K562 (cell line): Measurements from ENCODE around the gene PI4K2A. TPM values are rescaled to one million over a fixed set of nuclear protein-coding genes. Genes with fewer than 3 reads are reported as not detected.
A peak's percentile ranks its signal among the peaks of the same experiment; 100 is the strongest.

ENCODE experiments used
- FOXP1 ChIP-seq: sonication (generic); formaldehyde crosslinking; IDR thresholded peaks from 2 replicates; pipeline ENCODE4 v1.8.0; 2022; ENCODE audit warnings: mild to moderate bottlenecking, missing genetic modification reagents
- HDAC1 ChIP-seq, 2 experiments: fragments of 450-650 bp; IDR thresholded peaks; 2 replicates each; pipeline ENCODE4 v1.6.1; 2016 to 2017; ENCODE audit warnings: inconsistent platforms in 1 of 2, mild to moderate bottlenecking in 1 of 2, moderate library complexity in 1 of 2
- NR3C1 ChIP-seq: sonication (generic); formaldehyde crosslinking; IDR thresholded peaks from 2 replicates; pipeline ENCODE4 v1.8.1; 2022; ENCODE audit warnings: missing genetic modification reagents
- POLR2G ChIP-seq: fragments of 200-400 bp; formaldehyde crosslinking; IDR thresholded peaks from 2 replicates; pipeline ENCODE4 v1.6.1; 2017; ENCODE audit warnings: low read depth, mild to moderate bottlenecking, antibody characterized with exemption, low read length, moderate library complexity
- PYGO2 ChIP-seq: fragments of 450-650 bp; IDR thresholded peaks from 2 replicates; pipeline ENCODE4 v1.6.1; 2016; ENCODE audit warnings: mild to moderate bottlenecking, missing genetic modification characterization, moderate library complexity, missing compliant biosample characterization
- SMAD3 ChIP-seq: fragments of 450-650 bp; formaldehyde crosslinking; conservative IDR thresholded peaks from 2 replicates; pipeline ENCODE4 v1.4.0; 2020; ENCODE audit warnings: mild to moderate bottlenecking
- SMARCA5 ChIP-seq: fragments of 450-650 bp; IDR thresholded peaks from 2 replicates; pipeline ENCODE4 v1.6.1; 2016
- SMARCB1 ChIP-seq: IDR thresholded peaks from 2 replicates; pipeline ENCODE4 v1.6.1; 2011; ENCODE audit warnings: improper control_type of control experiment, low read depth; ENCODE audit not compliant: insufficient read length
- SMARCE1 ChIP-seq: fragments of 450-650 bp; IDR thresholded peaks from 2 replicates; pipeline ENCODE4 v1.7.1; 2016; ENCODE audit warnings: mild to moderate bottlenecking
- STAG1 ChIP-seq: sonication (generic); formaldehyde crosslinking; IDR thresholded peaks from 2 replicates; pipeline ENCODE4 v1.5.0; 2020; ENCODE audit warnings: missing genetic modification reagents, borderline replicate concordance
- TAF1 ChIP-seq: IDR thresholded peaks from 2 replicates; pipeline ENCODE4 v1.6.1; 2011; ENCODE audit warnings: mild to moderate bottlenecking, low read length, moderate library complexity; ENCODE audit not compliant: insufficient read depth, control insufficient read depth, severe bottlenecking; ENCODE audit errors: extremely low read depth
- TEAD2 ChIP-seq: fragments of 450-650 bp; IDR thresholded peaks from 2 replicates; pipeline ENCODE4 v1.6.1; 2016; ENCODE audit warnings: missing genetic modification characterization, control low read depth, missing compliant biosample characterization
- YY1 ChIP-seq, 3 experiments: IDR thresholded peaks; 2 replicates each; pipeline ENCODE4 v1.6.1; 2011; ENCODE audit warnings: low read length in 2 of 3, mild to moderate bottlenecking in 2 of 3, moderate library complexity in 2 of 3, borderline replicate concordance in 1 of 3, control low read depth in 1 of 3, low read depth in 1 of 3; ENCODE audit not compliant: insufficient read depth in 3 of 3, insufficient replicate concordance in 2 of 3, control insufficient read depth in 1 of 3, insufficient read length in 1 of 3; ENCODE audit errors: extremely low read depth in 1 of 3
- ZNF143 ChIP-seq: sonication (generic); formaldehyde crosslinking; IDR thresholded peaks from 2 replicates; pipeline ENCODE4 v1.9.0; 2022; ENCODE audit warnings: mild to moderate bottlenecking, missing genetic modification reagents
- ZNF586 ChIP-seq: fragments of 450-650 bp; formaldehyde crosslinking; conservative IDR thresholded peaks from 2 replicates; pipeline ENCODE4 v1.4.0; 2020; ENCODE audit warnings: mild to moderate bottlenecking, moderate library complexity
- polyA plus RNA-seq, 8 experiments: library from polyadenylated mRNA; depleted of rRNA in 4 of 8; stranded (reverse) in 5 of 8; unstranded in 3 of 8; fragments of >200 nt; fragmentation: Nextera tagmentation in 2 of 8; fragmentation: Illumina TruSeq in 1 of 8; extraction: Ambion mirVana in 2 of 8; extraction: Trizol in 1 of 8; gene quantifications; 2 replicates each; pipeline versions ENCODE4 v1.2.1 to v1.2.3, GENCODE V29; 2011 to 2014; ENCODE audit warnings: inconsistent platforms in 1 of 8, missing spikeins in 1 of 8
- total RNA-seq, 7 experiments: library from RNA; depleted of rRNA in 6 of 7; stranded (reverse); fragments of >200 nt in 6 of 7; fragmentation: Illumina TruSeq in 2 of 7; extraction: Trizol in 2 of 7; gene quantifications; 2 replicates each; pipeline versions ENCODE4 v1.2.1 to v1.2.3, GENCODE V29; 2011 to 2021; ENCODE audit warnings: low replicate concordance in 1 of 7
- TF ChIP-seq, protein P1 (sequence below), 2 experiments: fragments of 450-650 bp; IDR thresholded peaks; 2 replicates each; pipeline ENCODE4 v1.6.1; 2016
- TF ChIP-seq, protein P2 (sequence below): fragments of 450-650 bp; formaldehyde crosslinking; IDR thresholded peaks from 2 replicates; pipeline ENCODE4 v1.4.0; 2022; ENCODE audit warnings: missing genetic modification characterization
- TF ChIP-seq, protein P3 (sequence below): sonication (generic); formaldehyde crosslinking; IDR thresholded peaks from 2 replicates; pipeline ENCODE4 v1.8.1; 2023; ENCODE audit warnings: mild to moderate bottlenecking, missing genetic modification reagents
- TF ChIP-seq, protein P4 (sequence below): fragments of 250-450 bp; sonication (Bioruptor Pico); IDR thresholded peaks from 2 replicates; pipeline ENCODE4 v1.5.0; 2021
- TF ChIP-seq, protein P5 (sequence below): fragments of 450-650 bp; IDR thresholded peaks from 2 replicates; pipeline ENCODE4 v1.6.1; 2014; ENCODE audit warnings: low read depth, mild to moderate bottlenecking, moderate library complexity, borderline replicate concordance

The PI4K2A gene
- total and polyA plus RNA-seq, 9 of the 15 experiments (the other 6 are each of a cell fraction or from before 2014, with no cell fraction given) = 4.4 to 28.4 (median 16.5) TPM

DNA sequence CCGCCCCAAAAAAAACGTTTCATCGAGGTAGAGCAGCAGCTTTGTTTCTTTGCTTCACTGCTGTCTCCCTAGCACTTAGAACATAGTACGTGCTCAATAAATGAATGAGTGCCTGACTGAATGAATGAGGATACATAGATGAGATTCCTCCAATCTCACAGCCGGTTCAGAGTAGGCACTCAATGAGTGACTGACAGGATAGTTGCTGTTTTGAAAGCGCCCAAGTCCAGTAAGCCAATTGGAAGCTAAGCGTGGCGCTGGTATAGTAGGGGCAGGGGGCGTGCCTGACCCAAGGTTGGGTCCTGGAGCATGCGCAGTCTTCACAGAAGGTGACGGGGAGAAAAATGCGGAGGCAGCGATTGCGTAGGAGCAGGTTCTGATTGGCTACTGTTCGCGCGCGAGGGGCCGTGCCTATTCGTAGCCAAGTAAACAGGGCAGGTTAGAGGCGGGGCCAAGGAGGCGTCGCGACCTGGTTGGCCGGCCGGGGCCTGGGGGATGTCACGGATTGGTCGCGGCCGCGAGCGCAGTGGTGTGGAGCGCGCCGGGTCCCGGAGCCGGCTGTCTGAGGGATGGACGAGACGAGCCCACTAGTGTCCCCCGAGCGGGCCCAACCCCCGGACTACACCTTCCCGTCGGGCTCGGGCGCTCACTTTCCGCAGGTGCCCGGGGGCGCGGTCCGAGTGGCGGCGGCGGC lies at the start of gene PI4K2A (continued):
- no peak for TF ChIP-seq SMAD3
- 0 out of 2 replicates have a peak, but pooled peaks have one; percentile 34 for TF ChIP-seq SMARCA5
- TF ChIP-seq, protein P1, sequence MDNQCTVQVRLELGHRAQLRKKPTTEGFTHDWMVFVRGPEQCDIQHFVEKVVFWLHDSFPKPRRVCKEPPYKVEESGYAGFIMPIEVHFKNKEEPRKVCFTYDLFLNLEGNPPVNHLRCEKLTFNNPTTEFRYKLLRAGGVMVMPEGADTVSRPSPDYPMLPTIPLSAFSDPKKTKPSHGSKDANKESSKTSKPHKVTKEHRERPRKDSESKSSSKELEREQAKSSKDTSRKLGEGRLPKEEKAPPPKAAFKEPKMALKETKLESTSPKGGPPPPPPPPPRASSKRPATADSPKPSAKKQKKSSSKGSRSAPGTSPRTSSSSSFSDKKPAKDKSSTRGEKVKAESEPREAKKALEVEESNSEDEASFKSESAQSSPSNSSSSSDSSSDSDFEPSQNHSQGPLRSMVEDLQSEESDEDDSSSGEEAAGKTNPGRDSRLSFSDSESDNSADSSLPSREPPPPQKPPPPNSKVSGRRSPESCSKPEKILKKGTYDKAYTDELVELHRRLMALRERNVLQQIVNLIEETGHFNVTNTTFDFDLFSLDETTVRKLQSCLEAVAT (IDR thresholded peaks at IDR 0.05) = no peak
- peak; percentile 63 for TF ChIP-seq TAF1
- TF ChIP-seq, protein P2, sequence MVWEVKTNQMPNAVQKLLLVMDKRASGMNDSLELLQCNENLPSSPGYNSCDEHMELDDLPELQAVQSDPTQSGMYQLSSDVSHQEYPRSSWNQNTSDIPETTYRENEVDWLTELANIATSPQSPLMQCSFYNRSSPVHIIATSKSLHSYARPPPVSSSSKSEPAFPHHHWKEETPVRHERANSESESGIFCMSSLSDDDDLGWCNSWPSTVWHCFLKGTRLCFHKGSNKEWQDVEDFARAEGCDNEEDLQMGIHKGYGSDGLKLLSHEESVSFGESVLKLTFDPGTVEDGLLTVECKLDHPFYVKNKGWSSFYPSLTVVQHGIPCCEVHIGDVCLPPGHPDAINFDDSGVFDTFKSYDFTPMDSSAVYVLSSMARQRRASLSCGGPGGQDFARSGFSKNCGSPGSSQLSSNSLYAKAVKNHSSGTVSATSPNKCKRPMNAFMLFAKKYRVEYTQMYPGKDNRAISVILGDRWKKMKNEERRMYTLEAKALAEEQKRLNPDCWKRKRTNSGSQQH (CRISPR knock-in tag) = no peak
- TF ChIP-seq TEAD2 (tag) = no peak
- TF ChIP-seq, protein P3, sequence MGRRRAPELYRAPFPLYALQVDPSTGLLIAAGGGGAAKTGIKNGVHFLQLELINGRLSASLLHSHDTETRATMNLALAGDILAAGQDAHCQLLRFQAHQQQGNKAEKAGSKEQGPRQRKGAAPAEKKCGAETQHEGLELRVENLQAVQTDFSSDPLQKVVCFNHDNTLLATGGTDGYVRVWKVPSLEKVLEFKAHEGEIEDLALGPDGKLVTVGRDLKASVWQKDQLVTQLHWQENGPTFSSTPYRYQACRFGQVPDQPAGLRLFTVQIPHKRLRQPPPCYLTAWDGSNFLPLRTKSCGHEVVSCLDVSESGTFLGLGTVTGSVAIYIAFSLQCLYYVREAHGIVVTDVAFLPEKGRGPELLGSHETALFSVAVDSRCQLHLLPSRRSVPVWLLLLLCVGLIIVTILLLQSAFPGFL (CRISPR knock-in tag) = no peak
- TF ChIP-seq, protein P4, sequence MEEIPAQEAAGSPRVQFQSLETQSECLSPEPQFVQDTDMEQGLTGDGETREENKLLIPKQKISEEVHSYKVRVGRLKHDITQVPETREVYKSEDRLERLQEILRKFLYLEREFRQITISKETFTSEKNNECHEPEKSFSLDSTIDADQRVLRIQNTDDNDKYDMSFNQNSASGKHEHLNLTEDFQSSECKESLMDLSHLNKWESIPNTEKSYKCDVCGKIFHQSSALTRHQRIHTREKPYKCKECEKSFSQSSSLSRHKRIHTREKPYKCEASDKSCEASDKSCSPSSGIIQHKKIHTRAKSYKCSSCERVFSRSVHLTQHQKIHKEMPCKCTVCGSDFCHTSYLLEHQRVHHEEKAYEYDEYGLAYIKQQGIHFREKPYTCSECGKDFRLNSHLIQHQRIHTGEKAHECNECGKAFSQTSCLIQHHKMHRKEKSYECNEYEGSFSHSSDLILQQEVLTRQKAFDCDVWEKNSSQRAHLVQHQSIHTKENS (CRISPR knock-in tag) = no peak
- no peak for TF ChIP-seq ZNF586 (CRISPR knock-in tag)
- TF ChIP-seq PYGO2 (tag) = no peak
- TF ChIP-seq SMARCB1 = no peak
- no peak for TF ChIP-seq SMARCE1
- TF ChIP-seq HDAC1 (IDR thresholded peaks at IDR 0.05) = peak in 1 of 2 experiments; percentile 54; a peak in 2 of 4 replicates
- TF ChIP-seq POLR2G = peak; percentile 81
- peak in 1 of 3 experiments; percentile 20 for TF ChIP-seq YY1 (IDR thresholded peaks at IDR 0.05; ENCODE audit: borderline replicate concordance in 1 of 3, control insufficient read depth in 1 of 3, extremely low read depth in 1 of 3, insufficient read depth in 3 of 3, insufficient read length in 1 of 3, insufficient replicate concordance in 2 of 3, low read depth in 1 of 3, low read length in 2 of 3)
- no peak for TF ChIP-seq NR3C1 (CRISPR knock-in tag)
- 0 out of 2 replicates have a peak, but pooled peaks have one; percentile 25 for TF ChIP-seq FOXP1
- no peak for TF ChIP-seq STAG1 (CRISPR knock-in tag)
- TF ChIP-seq, protein P5, sequence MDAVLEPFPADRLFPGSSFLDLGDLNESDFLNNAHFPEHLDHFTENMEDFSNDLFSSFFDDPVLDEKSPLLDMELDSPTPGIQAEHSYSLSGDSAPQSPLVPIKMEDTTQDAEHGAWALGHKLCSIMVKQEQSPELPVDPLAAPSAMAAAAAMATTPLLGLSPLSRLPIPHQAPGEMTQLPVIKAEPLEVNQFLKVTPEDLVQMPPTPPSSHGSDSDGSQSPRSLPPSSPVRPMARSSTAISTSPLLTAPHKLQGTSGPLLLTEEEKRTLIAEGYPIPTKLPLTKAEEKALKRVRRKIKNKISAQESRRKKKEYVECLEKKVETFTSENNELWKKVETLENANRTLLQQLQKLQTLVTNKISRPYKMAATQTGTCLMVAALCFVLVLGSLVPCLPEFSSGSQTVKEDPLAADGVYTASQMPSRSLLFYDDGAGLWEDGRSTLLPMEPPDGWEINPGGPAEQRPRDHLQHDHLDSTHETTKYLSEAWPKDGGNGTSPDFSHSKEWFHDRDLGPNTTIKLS = no peak; the same call in 1 of the 2 replicates
- no peak for TF ChIP-seq ZNF143 (CRISPR knock-in tag)
